K562 (cell line): ENCODE data around the gene PSMD1. TPM values are rescaled to one million over a fixed set of nuclear protein-coding genes. Genes with fewer than 3 reads are reported as not detected.

ENCODE experiments used
- ATAC-seq: fragments of 200-7000 bp; cut with Tn5 transposase; 3 replicates; pipeline ENCODE4 v1.9.1; 2020; ENCODE audit warnings: moderate library complexity
- BruUV-seq: library from RNA; stranded (reverse); fragments of 400-500 nt; replicated peaks from 2 replicates; lab custom pipeline; 2021; lab: Mats Ljungman, UMichigan
- CTCF ChIA-PET: fragments of 300-600 bp; formaldehyde crosslinking; extraction: SDS; loops from one replicate; lab custom pipeline; 2021; ENCODE audit warnings: low intra/inter-chr PET ratio; lab: Yijun Ruan, JAX
- POLR2A ChIA-PET: fragments of 300-600, 350-650 bp; sonication (Branson Sonifier 250); formaldehyde crosslinking; extraction: SDS; loops from one replicate; lab custom pipeline; 2021; ENCODE audit warnings: antibody characterized with exemption, inconsistent platforms; lab: Yijun Ruan, JAX
- DNase-seq, 4 experiments: peaks; one replicate each; pipeline versions ENCODE4 v3.0.0 to v3.0.0-alpha.2; 2011 to 2018; ENCODE audit warnings: low spot score in 3 of 4, mixed read lengths in 3 of 4; ENCODE audit errors: extremely low read depth in 1 of 4
- FAIRE-seq: peaks from 2 replicates; lab custom pipeline; 2011; peaks lifted over from hg19 to GRCh38; lab: Jason Lieb, UNC
- H2AFZ ChIP-seq: 2 replicates; pipeline ENCODE4 v1.6.0; 2011; ENCODE audit warnings: low read depth, low read length, control low read depth, inconsistent platforms
- H3K27ac ChIP-seq: fragments of 200-600 bp; 3 replicates; pipeline ENCODE4 v1.8.0; 2011; ENCODE audit warnings: low read depth, mild to moderate bottlenecking, control low read depth, inconsistent platforms, low read length, moderate library complexity, mixed read lengths; ENCODE audit errors: extremely low read depth
- H3K27me3 ChIP-seq, 2 experiments: fragments of 300-600 bp in 1 of 2; 2 replicates in 1 of 2; 3 replicates in 1 of 2; pipeline versions ENCODE4 v1.6.0 to v1.8.0; 2011; ENCODE audit warnings: inconsistent platforms in 2 of 2, low read length in 2 of 2, mild to moderate bottlenecking in 1 of 2, mixed read lengths in 1 of 2, moderate library complexity in 1 of 2; ENCODE audit not compliant: control insufficient read depth in 2 of 2, insufficient read depth in 2 of 2
- H3K36me3 ChIP-seq: fragments of 300-600 bp; 3 replicates; pipeline ENCODE4 v1.8.0; 2011; ENCODE audit warnings: mild to moderate bottlenecking, low read length, inconsistent platforms; ENCODE audit not compliant: control insufficient read depth, insufficient read depth
- H3K4me1 ChIP-seq, 2 experiments: fragments of 200-600 bp in 1 of 2; replicated peaks in 1 of 2; 2 replicates in 1 of 2; 3 replicates in 1 of 2; pipeline versions ENCODE4 v1.5.1 to v1.8.0; 2011; ENCODE audit warnings: inconsistent platforms in 2 of 2, low read length in 2 of 2, mild to moderate bottlenecking in 1 of 2, mixed read lengths in 1 of 2, moderate library complexity in 1 of 2; ENCODE audit not compliant: control insufficient read depth in 2 of 2, insufficient read depth in 2 of 2
- H3K4me2 ChIP-seq: 2 replicates; pipeline ENCODE4 v1.6.1; 2011; ENCODE audit warnings: low read length, control low read depth, inconsistent platforms, mixed read lengths; ENCODE audit not compliant: insufficient read depth
- H3K4me3 ChIP-seq: fragments of 200-600 bp; sonication (generic), shearing (Covaris generic); 2 replicates; pipeline ENCODE4 v1.5.1; 2016; ENCODE audit warnings: control low read depth, inconsistent platforms
- H3K79me2 ChIP-seq: fragments of 200-600 bp; 3 replicates; pipeline ENCODE4 v1.8.0; 2011; ENCODE audit warnings: low read length, inconsistent platforms; ENCODE audit not compliant: control insufficient read depth, insufficient read depth
- H3K9ac ChIP-seq, 2 experiments: 2 replicates each; pipeline versions ENCODE4 v1.6.0 to v1.6.1; 2011; ENCODE audit warnings: low read depth in 2 of 2, low read length in 2 of 2, control low read depth in 1 of 2, inconsistent platforms in 1 of 2, mild to moderate bottlenecking in 1 of 2, mixed read lengths in 1 of 2; ENCODE audit not compliant: insufficient read depth in 1 of 2
- H3K9me1 ChIP-seq: one replicate; pipeline ENCODE4 v1.6.0; 2011; ENCODE audit warnings: inconsistent platforms, mild to moderate bottlenecking, low read length, moderate library complexity; ENCODE audit not compliant: control insufficient read depth, insufficient read depth
- H3K9me3 ChIP-seq: replicated peaks from 2 replicates; pipeline ENCODE4 v1.5.1; 2011; ENCODE audit warnings: low read depth, low read length, inconsistent platforms; ENCODE audit not compliant: control insufficient read depth, insufficient read depth
- H4K20me1 ChIP-seq: replicated peaks from 2 replicates; pipeline ENCODE4 v1.6.1; 2011; ENCODE audit warnings: low read length, inconsistent platforms, mixed read lengths; ENCODE audit not compliant: control insufficient read depth, insufficient read depth
- ADNP ChIP-seq: fragments of 200-800 bp; sonication (Bioruptor generic); IDR thresholded peaks from 2 replicates; pipeline ENCODE4 v1.6.1; 2016; ENCODE audit warnings: missing genetic modification characterization, missing compliant biosample characterization
- ARID1B ChIP-seq: fragments of 450-650 bp; IDR thresholded peaks from 2 replicates; pipeline ENCODE4 v1.6.1; 2016; ENCODE audit warnings: antibody characterized with exemption, mild to moderate bottlenecking, inconsistent platforms
- CHD4 ChIP-seq: fragments of 200-600 bp; sonication (generic); IDR thresholded peaks from 3 replicates; pipeline ENCODE4 v1.6.1; 2012; ENCODE audit warnings: low read depth, mild to moderate bottlenecking, mixed read lengths, low read length, inconsistent platforms; ENCODE audit not compliant: insufficient read depth, insufficient replicate concordance, poor library complexity, severe bottlenecking
- DMBX1 ChIP-seq: fragments of 250-450 bp; sonication (Bioruptor Pico); IDR thresholded peaks from 2 replicates; pipeline ENCODE4 v1.8.0; 2022; ENCODE audit warnings: inconsistent platforms, mild to moderate bottlenecking, moderate library complexity, borderline replicate concordance
- GTF2B ChIP-seq: IDR thresholded peaks from 2 replicates; pipeline ENCODE4 v1.6.1; 2011; ENCODE audit not compliant: insufficient read length; ENCODE audit errors: extremely low read depth
- HDAC3 ChIP-seq: fragments of 450-650 bp; IDR thresholded peaks from 2 replicates; pipeline ENCODE4 v1.6.1; 2018; ENCODE audit warnings: borderline replicate concordance, mild to moderate bottlenecking, moderate library complexity; ENCODE audit not compliant: partially characterized antibody
- MEF2A ChIP-seq: IDR thresholded peaks from 2 replicates; pipeline ENCODE4 v1.6.1; 2011; ENCODE audit warnings: low read depth, mild to moderate bottlenecking, low read length, moderate library complexity; ENCODE audit not compliant: control insufficient read depth
- PRDM10 ChIP-seq: fragments of 450-650 bp; IDR thresholded peaks from 2 replicates; pipeline ENCODE4 v1.6.1; 2018; ENCODE audit not compliant: partially characterized antibody
- SAP30 ChIP-seq: fragments of 200-600 bp; sonication (generic); IDR thresholded peaks from 2 replicates; pipeline ENCODE4 v1.6.1; 2012; ENCODE audit warnings: borderline replicate concordance, low read depth, mild to moderate bottlenecking, moderate library complexity, low read length, control low read depth, inconsistent platforms; ENCODE audit not compliant: insufficient read depth, poor library complexity, severe bottlenecking
- TARDBP ChIP-seq: fragments of 450-650 bp; IDR thresholded peaks from 2 replicates; pipeline ENCODE4 v1.6.1; 2016
- THAP12 ChIP-seq: fragments of 250-450 bp; sonication (Bioruptor Pico); IDR thresholded peaks from 2 replicates; pipeline ENCODE4 v1.9.0; 2021; ENCODE audit warnings: mild to moderate bottlenecking, inconsistent platforms
- TRIM28 ChIP-seq: fragments of 450-650 bp; IDR thresholded peaks from 2 replicates; pipeline ENCODE4 v1.6.1; 2017
- ZBTB43 ChIP-seq: sonication (generic); formaldehyde crosslinking; IDR thresholded peaks from 2 replicates; pipeline ENCODE4 v1.8.0; 2023; ENCODE audit warnings: mild to moderate bottlenecking, missing genetic modification reagents
- ZNF561 ChIP-seq: fragments of 450-650 bp; formaldehyde crosslinking; conservative IDR thresholded peaks from 2 replicates; pipeline ENCODE4 v1.4.0; 2020; ENCODE audit warnings: mild to moderate bottlenecking, moderate library complexity
- WGBS: fragments of 100-300 bp; shearing (Covaris generic); methylation state at CpG from one replicate; pipeline ENCODE4 v1.1.6; 2016; ENCODE audit warnings: low coverage, mixed read lengths; ENCODE audit not compliant: insufficient coverage; ENCODE audit errors: missing lambda C conversion rate; 5-methylcytosine and 5-hydroxymethylcytosine counted together
- in situ Hi-C: fragments of 300-500 bp; cut with MboI; formaldehyde crosslinking; loops from 4 replicates; pipeline ENCODE4 v1.15.0; 2018; ENCODE audit warnings: inconsistent platforms, mixed read lengths
- intact Hi-C: fragments of 100-400 bp; cut with micrococcal nuclease; formaldehyde crosslinking; loops from 2 replicates; pipeline ENCODE4 v1.14.2; 2022
- polyA plus RNA-seq, 8 experiments: library from polyadenylated mRNA; depleted of rRNA in 4 of 8; stranded (reverse) in 5 of 8; unstranded in 3 of 8; fragments of >200 nt; fragmentation: Nextera tagmentation in 2 of 8; fragmentation: Illumina TruSeq in 1 of 8; extraction: Ambion mirVana in 2 of 8; extraction: Trizol in 1 of 8; gene quantifications; 2 replicates each; pipeline versions ENCODE4 v1.2.1 to v1.2.3, GENCODE V29; 2011 to 2014; ENCODE audit warnings: inconsistent platforms in 1 of 8, missing spikeins in 1 of 8
- total RNA-seq, 7 experiments: library from RNA; depleted of rRNA in 6 of 7; stranded (reverse); fragments of >200 nt in 6 of 7; fragmentation: Illumina TruSeq in 2 of 7; extraction: Trizol in 2 of 7; gene quantifications; 2 replicates each; pipeline versions ENCODE4 v1.2.1 to v1.2.3, GENCODE V29; 2011 to 2021; ENCODE audit warnings: low replicate concordance in 1 of 7

PSMD1 gene
- total and polyA plus RNA-seq, 9 of the 15 experiments (the other 6 are each of a cell fraction or from before 2014, with no cell fraction given): 100 to 257 (median 147) TPM

- Histone ChIP-seq H3K79me2 (peaks cover 49% of the 10 kb centered on the region), H3K36me3 (peaks cover 84% of the 10 kb centered on the region), H3K27ac (no peak overlapping the region), H3K27me3 (no peaks in the 10 kb centered on the region), H3K9ac (no peak overlapping the region), H3K4me1 (peaks cover 0 to 9% of the 10 kb centered on the region in 2 experiments; a peak in 2 of 5 replicates), H4K20me1 (0 out of 2 replicates have a peak, but pooled peaks cover 11% of the 10 kb centered on the region), H3K4me3 (no peak overlapping the region), H2AFZ (no peak overlapping the region), H3K9me3 (no peaks in the 10 kb centered on the region), H3K9me1 (no peaks in the 10 kb centered on the region), H3K4me2 (no peak overlapping the region)
- no peak for DNase-seq
- ATAC-seq: no peak
- no peak for FAIRE-seq
- ChIA-PET CTCF (no interaction called here), POLR2A (no interaction called here)
- intact Hi-C loops (no loop called here), in situ Hi-C loops (no loop called here)
- 89% methylated on average over 3 of the region's 3 CpGs for WGBS
- BruUV-seq: no TSS peak
- TF ChIP-seq CHD4 (no peak), GTF2B (no peak), THAP12 (CRISPR knock-in tag) (no peak), PRDM10 (no peak), TARDBP (no peak), DMBX1 (CRISPR knock-in tag) (no peak), ZBTB43 (CRISPR knock-in tag) (no peak), MEF2A (no peak), ADNP (tag) (no peak), TRIM28 (no peak), ZNF561 (CRISPR knock-in tag) (no peak), HDAC3 (no peak), SAP30 (no peak), ARID1B (no peak)
Measured at GRCh38 chr2:231062776-231063175, 6.1 kb downstream of the PSMD1 start.
